Brain microvascular endothelial cell (primary cell): ENCODE data around the gene PEX3.

Experiments
- DNase-seq: peaks from one replicate; pipeline ENCODE4 v3.0.0-alpha.2; 2020
- H3K27ac ChIP-seq: fragments of 250-450 bp; sonication (Bioruptor Pico); 2 replicates; pipeline ENCODE4 v1.5.1; 2020; ENCODE audit warnings: mild to moderate bottlenecking, moderate library complexity
- H3K27me3 ChIP-seq: fragments of 250-450 bp; sonication (Bioruptor Pico); replicated peaks from 2 replicates; pipeline ENCODE4 v1.5.1; 2020; ENCODE audit warnings: mild to moderate bottlenecking
- H3K36me3 ChIP-seq: fragments of 250-450 bp; sonication (Bioruptor Pico); replicated peaks from 2 replicates; pipeline ENCODE4 v1.5.1; 2020; ENCODE audit warnings: mild to moderate bottlenecking
- H3K4me3 ChIP-seq: 2 replicates; pipeline ENCODE4 v1.5.1; 2011; ENCODE audit warnings: low read depth, mild to moderate bottlenecking, control low read depth, low read length, moderate library complexity
- in situ Hi-C: cut with HindIII; loops from 2 replicates; pipeline ENCODE4 v1.10.0; 2017; ENCODE audit warnings: low sequenced_read_pairs, low pct_ligation_motif_present
- TF ChIP-seq, protein P1 (sequence below): IDR thresholded peaks from 2 replicates; pipeline ENCODE4 v1.5.1; 2011; ENCODE audit warnings: low read depth, mild to moderate bottlenecking, moderate library complexity, low read length, control low read depth, inconsistent platforms; ENCODE audit errors: missing control alignments

Gene PEX3

GRCh38 chr6:143540192-143540591, 89.6 kb downstream of the PEX3 start:
- Histone ChIP-seq H3K4me3 (no peak overlapping the region), H3K27ac (no peak overlapping the region), H3K36me3 (no peaks in the 10 kb centered on the region), H3K27me3 (no peaks in the 10 kb centered on the region)
- DNase-seq = no peak
- TF ChIP-seq, protein P1, sequence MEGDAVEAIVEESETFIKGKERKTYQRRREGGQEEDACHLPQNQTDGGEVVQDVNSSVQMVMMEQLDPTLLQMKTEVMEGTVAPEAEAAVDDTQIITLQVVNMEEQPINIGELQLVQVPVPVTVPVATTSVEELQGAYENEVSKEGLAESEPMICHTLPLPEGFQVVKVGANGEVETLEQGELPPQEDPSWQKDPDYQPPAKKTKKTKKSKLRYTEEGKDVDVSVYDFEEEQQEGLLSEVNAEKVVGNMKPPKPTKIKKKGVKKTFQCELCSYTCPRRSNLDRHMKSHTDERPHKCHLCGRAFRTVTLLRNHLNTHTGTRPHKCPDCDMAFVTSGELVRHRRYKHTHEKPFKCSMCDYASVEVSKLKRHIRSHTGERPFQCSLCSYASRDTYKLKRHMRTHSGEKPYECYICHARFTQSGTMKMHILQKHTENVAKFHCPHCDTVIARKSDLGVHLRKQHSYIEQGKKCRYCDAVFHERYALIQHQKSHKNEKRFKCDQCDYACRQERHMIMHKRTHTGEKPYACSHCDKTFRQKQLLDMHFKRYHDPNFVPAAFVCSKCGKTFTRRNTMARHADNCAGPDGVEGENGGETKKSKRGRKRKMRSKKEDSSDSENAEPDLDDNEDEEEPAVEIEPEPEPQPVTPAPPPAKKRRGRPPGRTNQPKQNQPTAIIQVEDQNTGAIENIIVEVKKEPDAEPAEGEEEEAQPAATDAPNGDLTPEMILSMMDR = no peak
- in situ Hi-C loops = no loop called here
